Neural crest cell (in vitro differentiated cells): ENCODE measurements around the gene POU4F1. TPM values are rescaled to one million over a fixed set of nuclear protein-coding genes. Genes with fewer than 3 reads are reported as not detected.

Source experiments
- DNase-seq: peaks from one replicate; pipeline ENCODE4 v3.0.0; 2021; ENCODE audit warnings: low read depth, mixed read lengths, low spot score
- H3K27ac Mint-ChIP-seq: one replicate; pipeline ENCODE4 v1.8.0; 2021; ENCODE audit warnings: mild to moderate bottlenecking, mixed read lengths; ENCODE audit not compliant: unreplicated experiment
- H3K27me3 Mint-ChIP-seq: 2 replicates; pipeline ENCODE4 v1.8.0; 2021; ENCODE audit warnings: low read depth, mild to moderate bottlenecking, mixed read lengths
- H3K36me3 Mint-ChIP-seq: 2 replicates; pipeline ENCODE4 v1.8.0; 2021; ENCODE audit warnings: low read depth, mild to moderate bottlenecking, mixed read lengths
- H3K4me1 Mint-ChIP-seq: 2 replicates; pipeline ENCODE4 v1.8.0; 2021; ENCODE audit warnings: mixed read lengths
- H3K4me3 Mint-ChIP-seq: one replicate; pipeline ENCODE4 v1.8.0; 2021; ENCODE audit warnings: mild to moderate bottlenecking, mixed read lengths
- H3K9me3 Mint-ChIP-seq: 2 replicates; pipeline ENCODE4 v1.8.0; 2021; ENCODE audit warnings: mixed read lengths
- total RNA-seq: library from RNA; stranded (reverse); gene quantifications from 2 replicates; pipeline ENCODE4 v1.2.1, GENCODE V29; 2021
- TF ChIP-seq, protein P1 (sequence below): fragments of 200-600 bp; sonication (generic); conservative IDR thresholded peaks from 2 replicates; pipeline ENCODE4 v1.5.0; 2021; ENCODE audit warnings: antibody characterized with exemption, mild to moderate bottlenecking

Gene POU4F1
- total RNA-seq, 1 donor from 2014 or later = 0.19 TPM

DNA sequence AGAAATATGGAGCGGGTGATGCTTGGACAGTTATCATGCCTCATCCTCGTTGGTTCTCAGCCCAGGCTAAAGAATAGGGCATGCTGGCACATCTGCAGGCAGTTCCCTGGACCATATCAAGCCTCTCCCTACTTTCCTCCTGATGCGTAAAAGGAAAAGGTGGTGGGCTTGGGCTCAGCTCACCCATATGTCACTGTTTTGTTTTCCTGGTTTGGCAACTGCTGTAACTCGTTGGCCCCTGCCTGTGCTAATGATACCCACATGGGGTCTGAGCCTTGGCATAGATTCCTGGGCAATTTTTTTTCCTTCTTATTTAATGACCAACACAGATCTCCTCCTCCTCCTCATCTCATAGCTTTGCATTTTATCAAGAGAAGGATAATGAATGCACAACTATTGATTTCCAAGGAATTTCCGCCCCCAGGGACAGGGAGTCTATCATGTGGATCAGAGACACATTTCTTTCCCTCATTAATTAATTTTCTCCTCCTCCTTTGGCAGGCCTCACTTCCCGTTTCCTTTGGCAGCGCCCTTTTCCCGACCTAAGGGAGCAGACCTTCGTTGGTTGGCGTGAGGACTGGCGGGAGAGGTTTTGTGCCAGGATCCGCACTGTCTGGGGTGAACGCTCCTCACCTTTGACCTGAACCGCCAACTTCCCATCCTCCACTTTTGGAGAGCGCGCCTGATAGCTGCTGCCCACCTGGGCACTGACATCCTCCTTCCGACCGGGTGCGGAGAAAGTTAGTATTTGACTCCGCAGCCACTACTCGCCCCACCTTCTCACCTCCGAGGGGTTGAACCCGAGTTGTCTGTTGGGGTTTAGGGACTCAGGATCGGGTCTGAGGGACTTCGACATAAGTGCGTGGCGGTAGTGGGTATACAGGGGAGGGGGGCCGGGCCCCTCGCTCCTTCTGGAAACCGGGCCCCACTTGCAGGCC lies 3.4 kb upstream of the POU4F1 start:
- no peak for DNase-seq
- Mint-ChIP-seq H3K4me3 (peak overlapping the region; percentile 36), H3K27ac (no peak overlapping the region), H3K27me3 (peaks cover 97% of the 10 kb centered on the region), H3K36me3 (peaks cover 8% of the 10 kb centered on the region), H3K9me3 (peaks cover 4% of the 10 kb centered on the region), H3K4me1 (peaks cover 30% of the 10 kb centered on the region)
- TF ChIP-seq, protein P1, sequence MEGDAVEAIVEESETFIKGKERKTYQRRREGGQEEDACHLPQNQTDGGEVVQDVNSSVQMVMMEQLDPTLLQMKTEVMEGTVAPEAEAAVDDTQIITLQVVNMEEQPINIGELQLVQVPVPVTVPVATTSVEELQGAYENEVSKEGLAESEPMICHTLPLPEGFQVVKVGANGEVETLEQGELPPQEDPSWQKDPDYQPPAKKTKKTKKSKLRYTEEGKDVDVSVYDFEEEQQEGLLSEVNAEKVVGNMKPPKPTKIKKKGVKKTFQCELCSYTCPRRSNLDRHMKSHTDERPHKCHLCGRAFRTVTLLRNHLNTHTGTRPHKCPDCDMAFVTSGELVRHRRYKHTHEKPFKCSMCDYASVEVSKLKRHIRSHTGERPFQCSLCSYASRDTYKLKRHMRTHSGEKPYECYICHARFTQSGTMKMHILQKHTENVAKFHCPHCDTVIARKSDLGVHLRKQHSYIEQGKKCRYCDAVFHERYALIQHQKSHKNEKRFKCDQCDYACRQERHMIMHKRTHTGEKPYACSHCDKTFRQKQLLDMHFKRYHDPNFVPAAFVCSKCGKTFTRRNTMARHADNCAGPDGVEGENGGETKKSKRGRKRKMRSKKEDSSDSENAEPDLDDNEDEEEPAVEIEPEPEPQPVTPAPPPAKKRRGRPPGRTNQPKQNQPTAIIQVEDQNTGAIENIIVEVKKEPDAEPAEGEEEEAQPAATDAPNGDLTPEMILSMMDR = no peak

DNA sequence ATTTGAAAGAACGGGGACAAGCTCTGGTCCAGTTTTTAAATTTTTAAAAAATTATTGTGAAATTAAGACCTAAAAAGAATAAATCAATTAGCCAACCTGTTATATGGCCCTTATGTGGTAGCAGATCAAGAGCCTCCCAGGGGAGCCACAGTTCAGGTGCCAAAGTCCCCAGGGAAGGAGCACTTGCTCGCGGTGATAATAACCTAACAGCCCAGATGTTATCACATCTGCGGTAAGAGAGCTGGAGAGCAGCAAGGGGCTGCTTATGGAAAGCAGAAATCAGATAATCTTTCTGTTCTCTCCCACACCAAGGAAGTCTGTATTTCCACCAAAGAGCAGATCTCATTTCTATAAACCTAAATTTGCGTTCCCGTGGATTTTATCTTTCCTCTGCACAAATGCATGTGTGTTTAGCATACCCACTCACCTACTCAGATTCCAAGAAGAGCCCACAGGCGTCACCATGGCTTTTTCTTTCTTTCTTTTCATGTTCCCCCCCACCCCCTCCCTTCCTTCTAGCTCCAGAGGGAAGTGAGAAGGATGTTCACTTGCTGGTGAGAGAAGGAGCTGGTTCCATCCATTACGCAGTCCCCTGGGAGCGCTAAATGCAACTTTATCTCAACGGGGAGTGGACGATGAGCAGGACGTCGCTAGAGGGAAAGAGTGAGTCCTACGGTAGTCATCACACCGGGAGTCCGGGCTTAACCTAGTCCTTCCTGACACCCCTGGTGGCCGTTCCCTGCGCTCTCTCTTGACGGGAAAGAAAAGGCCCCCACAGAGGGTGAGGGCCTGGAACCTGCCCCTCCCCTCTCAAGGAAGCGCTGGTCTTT lies 1.6 kb upstream of the POU4F1 start:
- DNase-seq = no peak
- Mint-ChIP-seq H3K36me3 (peaks cover 6% of the 10 kb centered on the region), H3K4me1 (peaks cover 31% of the 10 kb centered on the region), H3K27ac (no peak overlapping the region), H3K27me3 (peaks cover 96% of the 10 kb centered on the region), H3K4me3 (no peak overlapping the region), H3K9me3 (no peaks in the 10 kb centered on the region)
- TF ChIP-seq, protein P1 = peak; percentile 24

DNA sequence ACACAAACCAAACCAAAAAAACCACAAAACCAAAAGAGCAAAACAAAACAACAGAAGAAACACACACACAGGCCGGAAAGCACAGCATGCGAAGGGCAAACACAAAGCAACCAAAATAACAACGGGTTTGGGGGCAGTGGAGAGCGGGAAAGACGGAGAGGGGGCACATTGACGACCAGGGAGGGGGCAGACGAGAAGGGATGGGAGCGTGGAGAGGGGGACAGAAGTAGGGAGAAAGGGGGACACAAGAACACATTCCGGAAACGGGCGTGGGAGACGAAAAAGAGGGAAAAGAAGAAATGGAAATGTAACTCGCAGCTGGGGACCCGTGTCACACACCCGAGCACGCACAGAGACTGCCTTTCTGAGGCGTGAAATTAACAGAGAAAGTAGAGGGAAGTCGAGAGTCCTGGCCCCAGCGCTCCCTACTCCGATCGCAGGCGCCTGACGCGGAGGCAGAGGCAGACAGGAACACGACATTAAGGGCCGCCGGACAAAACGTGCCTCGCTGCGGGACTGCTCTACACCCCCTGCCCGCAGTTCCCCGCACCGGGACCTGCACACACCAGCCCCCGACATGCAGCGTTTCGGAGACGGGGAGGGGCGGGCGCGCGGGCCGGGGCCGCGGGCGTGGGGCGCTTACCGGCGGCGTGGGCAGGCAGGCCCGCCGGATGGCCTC lies 652 bp downstream of the POU4F1 start:
- H3K4me3 Mint-ChIP-seq = peak overlapping the region; percentile 87
- no peak overlapping the region for H3K27ac Mint-ChIP-seq
- H3K9me3 Mint-ChIP-seq = no peaks in the 10 kb centered on the region
- no peak for DNase-seq
- peaks cover 96% of the 10 kb centered on the region for H3K27me3 Mint-ChIP-seq
- TF ChIP-seq, protein P1 = no peak
- H3K4me1 Mint-ChIP-seq = peaks cover 19% of the 10 kb centered on the region
- peaks cover 6% of the 10 kb centered on the region for H3K36me3 Mint-ChIP-seq

DNA sequence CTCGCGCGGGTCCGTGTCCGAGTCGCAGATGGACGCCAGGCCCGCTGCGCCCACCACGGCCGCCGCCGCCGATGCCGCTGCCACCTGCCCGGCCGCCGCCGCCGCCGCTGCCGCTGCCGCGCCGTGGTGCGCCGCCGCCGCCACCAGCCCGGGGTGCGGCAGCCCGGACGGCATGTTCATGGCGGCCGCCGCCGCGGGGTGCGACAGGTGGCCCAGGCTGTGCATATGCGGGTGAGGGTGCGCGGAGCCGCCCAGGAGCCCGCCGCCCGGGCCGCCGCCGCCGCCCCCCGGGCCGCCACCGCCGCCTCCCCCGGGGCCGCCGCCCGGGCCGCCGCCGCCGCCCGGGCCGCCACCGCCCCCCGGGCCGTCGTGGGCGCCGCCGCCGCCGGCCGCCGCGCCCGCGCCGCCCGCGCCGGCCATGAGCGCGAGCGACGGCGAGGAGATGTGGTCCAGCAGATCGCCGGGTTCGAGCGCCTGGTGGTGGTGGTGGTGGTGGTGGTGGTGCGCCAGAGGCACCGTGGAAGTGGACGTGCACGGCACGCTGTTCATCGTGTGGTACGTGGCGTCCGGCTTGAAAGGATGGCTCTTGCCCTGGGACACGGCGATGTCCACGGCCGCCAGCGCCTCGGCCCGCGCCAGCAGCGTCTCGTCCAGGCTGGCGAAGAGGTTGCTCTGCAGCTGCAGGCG lies 1.3 kb downstream of the POU4F1 start:
- Mint-ChIP-seq H3K27ac (no peak overlapping the region), H3K36me3 (peaks cover 6% of the 10 kb centered on the region), H3K4me3 (peak overlapping the region; percentile 87), H3K4me1 (peaks cover 19% of the 10 kb centered on the region), H3K9me3 (no peaks in the 10 kb centered on the region), H3K27me3 (peaks cover 96% of the 10 kb centered on the region)
- DNase-seq = no peak
- TF ChIP-seq, protein P1 = no peak
